Smooth muscle cell (in vitro differentiated cells): ENCODE results near the gene WBP2. TPM values are rescaled to one million over a fixed set of nuclear protein-coding genes. Genes with fewer than 3 reads are reported as not detected.

Experiments
- DNase-seq: peaks from one replicate; lab custom pipeline; 2025; ENCODE audit not compliant: unreplicated experiment; lab: John Stamatoyannopoulos, UW
- H2AFZ ChIP-seq: fragments of 200-600 bp; sonication (generic); 2 replicates; pipeline ENCODE4 v1.6.0; 2016; ENCODE audit warnings: antibody characterized with exemption, low read depth, mild to moderate bottlenecking
- H3F3A ChIP-seq: fragments of 200-600 bp; sonication (generic); 2 replicates; pipeline ENCODE4 v1.6.0; 2017; ENCODE audit warnings: antibody characterized with exemption, low read depth
- H3K27ac ChIP-seq: fragments of 200-600 bp; sonication (generic); 2 replicates; pipeline ENCODE4 v1.5.1; 2016; ENCODE audit warnings: low read depth, mild to moderate bottlenecking
- H3K27me3 ChIP-seq: fragments of 200-600 bp; sonication (generic); 2 replicates; pipeline ENCODE4 v1.6.1; 2016; ENCODE audit warnings: low read depth, mild to moderate bottlenecking
- H3K36me3 ChIP-seq: fragments of 200-600 bp; sonication (generic); 2 replicates; pipeline ENCODE4 v1.5.1; 2016; ENCODE audit warnings: low read depth
- H3K4me1 ChIP-seq: fragments of 200-600 bp; sonication (generic); 2 replicates; pipeline ENCODE4 v1.5.1; 2016; ENCODE audit warnings: low read depth
- H3K4me2 ChIP-seq: fragments of 200-600 bp; sonication (generic); 2 replicates; pipeline ENCODE4 v1.6.0; 2016; ENCODE audit warnings: mild to moderate bottlenecking
- H3K4me3 ChIP-seq: fragments of 200-600 bp; sonication (generic); 2 replicates; pipeline ENCODE4 v1.5.1; 2016; ENCODE audit warnings: mild to moderate bottlenecking
- H3K79me2 ChIP-seq: fragments of 200-600 bp; sonication (generic); 2 replicates; pipeline ENCODE4 v1.6.0; 2016; ENCODE audit warnings: low read depth, mild to moderate bottlenecking
- H3K9ac ChIP-seq: fragments of 200-600 bp; sonication (generic); 2 replicates; pipeline ENCODE4 v1.6.0; 2016; ENCODE audit warnings: low read depth
- H3K9me3 ChIP-seq: fragments of 200-600 bp; sonication (generic); replicated peaks from 2 replicates; pipeline ENCODE4 v1.5.1; 2016; ENCODE audit warnings: low read depth
- H4K20me1 ChIP-seq: fragments of 200-600 bp; sonication (generic); 2 replicates; pipeline ENCODE4 v1.6.0; 2016; ENCODE audit warnings: low read depth
- CTCF ChIP-seq: fragments of 200-600 bp; sonication (generic); IDR thresholded peaks from 2 replicates; pipeline ENCODE4 v1.5.1; 2017; ENCODE audit warnings: borderline replicate concordance, mild to moderate bottlenecking, antibody characterized with exemption; ENCODE audit not compliant: insufficient read depth, poor library complexity, severe bottlenecking
- WGBS: methylation state at CpG from one replicate; pipeline ENCODE4 v1.1.7; 2016; ENCODE audit warnings: low lambda C conversion rate; 5-methylcytosine and 5-hydroxymethylcytosine counted together
- polyA plus RNA-seq: library from polyadenylated mRNA; unstranded; fragments of >200 nt; fragmentation: Nextera tagmentation; extraction: Ambion mirVana; gene quantifications from 2 replicates; pipeline ENCODE4 v1.2.1, GENCODE V29; 2016
- total RNA-seq: library from RNA; depleted of rRNA; stranded (reverse); fragments of >200 nt; gene quantifications from 2 replicates; pipeline ENCODE4 v1.2.3, GENCODE V29; 2014

Gene WBP2
- total and polyA plus RNA-seq, 2 experiments from 2014 or later, result 26.4 to 91.4 TPM

- WGBS, result 91% methylated on average over 2 of the region's 2 CpGs
- no peaks in the 10 kb centered on the region for H3K36me3 ChIP-seq
Observed at GRCh38 chr17:75824666-75825065, 30.5 kb downstream of the WBP2 start.

GRCh38 chr17:75824050-75824552, 31.0 kb downstream of the WBP2 start:
- Histone ChIP-seq H3F3A (no peaks in the 10 kb centered on the region), H3K4me3 (no peak overlapping the region), H3K27ac (no peak overlapping the region), H3K36me3 (no peaks in the 10 kb centered on the region), H3K79me2 (no peaks in the 10 kb centered on the region), H3K9me3 (no peaks in the 10 kb centered on the region), H3K27me3 (no peaks in the 10 kb centered on the region), H3K4me1 (no peaks in the 10 kb centered on the region), H4K20me1 (no peaks in the 10 kb centered on the region), H2AFZ (no peak overlapping the region), H3K4me2 (no peak overlapping the region), H3K9ac (no peak overlapping the region)
- WGBS, result 95% methylated on average over 13 of the region's 13 CpGs
- no peak for DNase-seq
- no peak for TF ChIP-seq CTCF

More at GRCh38 chr17:75824666-75825065, 30.5 kb downstream of the WBP2 start:
- Histone ChIP-seq H2AFZ (no peak overlapping the region), H3F3A (no peaks in the 10 kb centered on the region), H3K4me2 (no peak overlapping the region), H3K4me1 (no peaks in the 10 kb centered on the region), H4K20me1 (no peaks in the 10 kb centered on the region), H3K9me3 (no peaks in the 10 kb centered on the region), H3K79me2 (no peaks in the 10 kb centered on the region), H3K27me3 (no peaks in the 10 kb centered on the region), H3K9ac (no peak overlapping the region), H3K27ac (no peak overlapping the region), H3K4me3 (no peak overlapping the region)
- DNase-seq, result no peak
- TF ChIP-seq CTCF, result no peak

- TF ChIP-seq CTCF, result no peak
- no peak overlapping the region for H3K27ac ChIP-seq
- no peaks in the 10 kb centered on the region for H4K20me1 ChIP-seq
- WGBS, result 89% methylated on average over 27 of the region's 28 CpGs
- H3K9me3 ChIP-seq, result no peaks in the 10 kb centered on the region
- DNase-seq, result no peak
- H3K79me2 ChIP-seq, result no peaks in the 10 kb centered on the region
- H3K27me3 ChIP-seq, result no peaks in the 10 kb centered on the region
- no peak overlapping the region for H3K4me3 ChIP-seq
- H3F3A ChIP-seq, result no peaks in the 10 kb centered on the region
- H3K4me2 ChIP-seq, result no peak overlapping the region
- no peak overlapping the region for H3K9ac ChIP-seq
- no peak overlapping the region for H2AFZ ChIP-seq
- H3K4me1 ChIP-seq, result no peaks in the 10 kb centered on the region
- no peaks in the 10 kb centered on the region for H3K36me3 ChIP-seq
Observed at GRCh38 chr17:75823257-75824041, 31.7 kb downstream of the WBP2 start.

- Histone ChIP-seq H4K20me1 (no peaks in the 10 kb centered on the region), H3K4me2 (no peak overlapping the region), H3K36me3 (no peaks in the 10 kb centered on the region), H3K27ac (no peak overlapping the region), H2AFZ (no peak overlapping the region), H3K4me3 (no peak overlapping the region), H3K79me2 (no peaks in the 10 kb centered on the region), H3K4me1 (no peaks in the 10 kb centered on the region), H3K27me3 (no peaks in the 10 kb centered on the region), H3K9me3 (no peaks in the 10 kb centered on the region), H3F3A (no peaks in the 10 kb centered on the region), H3K9ac (no peak overlapping the region)
- no peak for DNase-seq
- TF ChIP-seq CTCF, result no peak
- WGBS, result 100% methylated on average over 3 of the region's 3 CpGs
Observed at GRCh38 chr17:75822800-75823166, 32.4 kb downstream of the WBP2 start.
